Stimulated activated CD4-positive, alpha-beta T cell treated with anti-CD3 and anti-CD28 coated beads, Interleukin-4, amount 100 ng/mL, for 4 hours (primary cell): ENCODE data around the gene ZBTB48.
A peak's percentile ranks its signal among the peaks of the same experiment; 100 is the strongest.
"Not testable (repeated sequence)": the region's sequence is repeated elsewhere in the genome, so short reads cannot be mapped to it uniquely, and the experiment has no call there.

Experiments
- DNase-seq, 2 experiments: peaks; one replicate each; pipeline ENCODE4 v3.0.0-alpha.2; 2020

ZBTB48 gene

GRCh38 chr1:6592865-6593593 lies 13.2 kb downstream of the ZBTB48 start:
- DNase-seq, result no peak

GRCh38 chr1:6593810-6594209 lies 14.0 kb downstream of the ZBTB48 start:
- DNase-seq, result no peak

- no peak for DNase-seq
Measured at GRCh38 chr1:6594977-6595740, 15.4 kb downstream of the ZBTB48 start.

GRCh38 chr1:6596351-6596750 lies 16.6 kb downstream of the ZBTB48 start:
- DNase-seq, result no peak

GRCh38 chr1:6596886-6597776 lies 17.3 kb downstream of the ZBTB48 start:
- no peak for DNase-seq

- DNase-seq, result no peak
Measured at GRCh38 chr1:6597777-6598131, 18.0 kb downstream of the ZBTB48 start.

GRCh38 chr1:6599141-6599975 lies 19.6 kb downstream of the ZBTB48 start:
- peak; percentile 52 to 84 for DNase-seq

- DNase-seq, result not testable (repeated sequence)
Measured at GRCh38 chr1:6599991-6600390, 20.2 kb downstream of the ZBTB48 start.

GRCh38 chr1:6600410-6601048 lies 20.7 kb downstream of the ZBTB48 start:
- DNase-seq, result no peak

GRCh38 chr1:6601049-6601922 lies 21.5 kb downstream of the ZBTB48 start:
- peak; percentile 70 to 88 for DNase-seq

GRCh38 chr1:6601923-6602668 lies 22.3 kb downstream of the ZBTB48 start:
- DNase-seq, result peak in 1 of 2 experiments; percentile 23

- peak; percentile 88 for DNase-seq
Measured at GRCh38 chr1:6602669-6603237, 23.0 kb downstream of the ZBTB48 start, which contains the start of gene KLHL21. TSS of gene KLHL21 (minus strand) at chr1:6602869. CDS start at chr1:6602817, 52 bp downstream.

GRCh38 chr1:6603238-6603914 lies 23.6 kb downstream of the ZBTB48 start:
- DNase-seq, result peak; percentile 38 to 41

GRCh38 chr1:6603915-6604558 lies 24.2 kb downstream of the ZBTB48 start:
- DNase-seq, result no peak

GRCh38 chr1:6612641-6613360 lies 33.0 kb downstream of the ZBTB48 start:
- DNase-seq, result no peak

GRCh38 chr1:6613361-6614018 lies 33.7 kb downstream of the ZBTB48 start, which contains the start of gene PHF13:
TSS of gene PHF13 (plus strand) at chr1:6613731. CDS start at chr1:6614067, 336 bp downstream.
- peak; percentile 99 to 100 for DNase-seq
